SK-N-SH (cell line): ENCODE data around the gene BBC3. TPM values are rescaled to one million over a fixed set of nuclear protein-coding genes. Genes with fewer than 3 reads are reported as not detected.

Experiments used
- CTCF ChIA-PET: fragments of 300-600, 350-600 bp; formaldehyde crosslinking; extraction: SDS; loops from one replicate; lab custom pipeline; 2021; lab: Yijun Ruan, JAX
- POLR2A ChIA-PET: fragments of 350-600 bp; sonication (Branson Sonifier 250); formaldehyde crosslinking; extraction: SDS; loops from one replicate; lab custom pipeline; 2020; ENCODE audit warnings: antibody characterized with exemption, inconsistent platforms; lab: Yijun Ruan, JAX
- DNase-seq: peaks from one replicate; pipeline ENCODE4 v3.0.0; 2012
- H2AFZ ChIP-seq: fragments of 200-600 bp; sonication (generic); 2 replicates; pipeline ENCODE4 v1.8.1; 2016; ENCODE audit warnings: antibody characterized with exemption, mild to moderate bottlenecking, low read depth
- H3F3A ChIP-seq: fragments of 200-600 bp; sonication (generic); replicated peaks from 2 replicates; pipeline ENCODE3; 2016; ENCODE audit warnings: antibody characterized with exemption, mild to moderate bottlenecking; ENCODE audit not compliant: insufficient read depth
- H3K27ac ChIP-seq, 2 experiments: fragments of 200-500 bp in 1 of 2; fragments of 200-600 bp in 1 of 2; sonication (Bioruptor generic) in 1 of 2; sonication (generic), shearing (Covaris generic) in 1 of 2; 2 replicates each; pipeline versions ENCODE4 v1.5.1 to v1.6.1; 2014 to 2016; ENCODE audit warnings: low read depth in 2 of 2, inconsistent platforms in 1 of 2, low read length in 1 of 2, mild to moderate bottlenecking in 1 of 2, mixed read lengths in 1 of 2
- H3K27me3 ChIP-seq: fragments of 200-600 bp; sonication (generic), shearing (Covaris generic); 2 replicates; pipeline ENCODE4 v1.6.1; 2016; ENCODE audit warnings: mixed run types; ENCODE audit not compliant: insufficient read depth
- H3K36me3 ChIP-seq, 2 experiments: fragments of 200-500 bp in 1 of 2; fragments of 200-600 bp in 1 of 2; sonication (Bioruptor generic) in 1 of 2; sonication (generic) in 1 of 2; replicated peaks in 1 of 2; 2 replicates each; pipeline versions ENCODE3 to v1.5.1; 2014 to 2016; ENCODE audit warnings: low read length in 1 of 2, mild to moderate bottlenecking in 1 of 2; ENCODE audit not compliant: insufficient read depth in 2 of 2, control insufficient read depth in 1 of 2
- H3K4me1 ChIP-seq, 2 experiments: fragments of 200-500 bp in 1 of 2; fragments of 200-600 bp in 1 of 2; sonication (Bioruptor generic) in 1 of 2; sonication (generic), shearing (Covaris generic) in 1 of 2; 2 replicates each; pipeline versions ENCODE4 v1.5.1 to v1.6.1; 2014 to 2016; ENCODE audit warnings: low read depth in 1 of 2, low read length in 1 of 2, mixed run types in 1 of 2; ENCODE audit not compliant: insufficient read depth in 2 of 2, control insufficient read depth in 1 of 2
- H3K4me2 ChIP-seq: fragments of 200-600 bp; sonication (generic), shearing (Covaris generic); 2 replicates; pipeline ENCODE4 v1.6.1; 2017; ENCODE audit warnings: mixed run types
- H3K4me3 ChIP-seq, 2 experiments: fragments of 200-500 bp in 1 of 2; fragments of 200-600 bp in 1 of 2; sonication (Bioruptor generic) in 1 of 2; sonication (generic), shearing (Covaris generic) in 1 of 2; 2 replicates each; pipeline versions ENCODE4 v1.5.1 to v1.8.1; 2014 to 2016; ENCODE audit warnings: low read depth in 2 of 2, inconsistent platforms in 1 of 2, low read length in 1 of 2, mild to moderate bottlenecking in 1 of 2, mixed read lengths in 1 of 2, moderate library complexity in 1 of 2
- H3K79me2 ChIP-seq: fragments of 200-600 bp; sonication (generic); 2 replicates; pipeline ENCODE4 v1.8.1; 2017; ENCODE audit warnings: mild to moderate bottlenecking; ENCODE audit not compliant: insufficient read depth
- H3K9ac ChIP-seq: fragments of 200-600 bp; sonication (generic); 2 replicates; pipeline ENCODE4 v1.6.1; 2017; ENCODE audit warnings: mixed run types
- H3K9me2 ChIP-seq: fragments of 200-600 bp; sonication (generic); 2 replicates; pipeline ENCODE4 v1.6.1; 2017; ENCODE audit warnings: mixed run types
- H3K9me3 ChIP-seq: fragments of 200-600 bp; sonication (generic); 2 replicates; pipeline ENCODE4 v1.6.1; 2017; ENCODE audit warnings: mixed run types, mild to moderate bottlenecking, moderate library complexity
- H4K20me1 ChIP-seq: fragments of 200-600 bp; sonication (generic); 2 replicates; pipeline ENCODE4 v1.6.1; 2017; ENCODE audit warnings: mild to moderate bottlenecking, mixed run types; ENCODE audit not compliant: insufficient read depth
- CHD2 ChIP-seq: fragments of 150-350 bp; IDR thresholded peaks from 2 replicates; pipeline ENCODE4 v1.6.1; 2018; ENCODE audit warnings: low read length; ENCODE audit not compliant: partially characterized antibody
- ELF1 ChIP-seq: IDR thresholded peaks from 2 replicates; pipeline ENCODE4 v1.4.0; 2012
- EP300 ChIP-seq, 2 experiments: IDR thresholded peaks; 2 replicates each; pipeline versions ENCODE4 v1.4.0 to v1.6.1; 2012; ENCODE audit warnings: borderline replicate concordance in 1 of 2, low read depth in 1 of 2, low read length in 1 of 2
- EZH2phosphoT487 ChIP-seq: fragments of 200-600 bp; sonication (generic); IDR thresholded peaks from 2 replicates; pipeline ENCODE4 v1.6.1; 2017; ENCODE audit warnings: low read depth, mixed run types, mild to moderate bottlenecking, antibody characterized with exemption, moderate library complexity, borderline replicate concordance
- FOXJ3 ChIP-seq: sonication (generic); formaldehyde crosslinking; IDR thresholded peaks from 2 replicates; pipeline ENCODE4 v1.5.1; 2020; ENCODE audit warnings: mild to moderate bottlenecking, missing genetic modification reagents
- FOXM1 ChIP-seq: IDR thresholded peaks from 2 replicates; pipeline ENCODE4 v1.4.0; 2012; ENCODE audit warnings: low read depth, mild to moderate bottlenecking
- NFIC ChIP-seq: IDR thresholded peaks from 2 replicates; pipeline ENCODE4 v1.4.0; 2012; ENCODE audit warnings: borderline replicate concordance
- POLR2AphosphoS5 ChIP-seq: IDR thresholded peaks from 2 replicates; pipeline ENCODE4 v1.6.1; 2012; ENCODE audit warnings: low read depth, low read length
- RAD21 ChIP-seq: IDR thresholded peaks from 2 replicates; pipeline ENCODE4 v1.6.1; 2012; ENCODE audit warnings: mild to moderate bottlenecking, low read length
- RFX5 ChIP-seq: IDR thresholded peaks from 2 replicates; pipeline ENCODE4 v1.6.1; 2012; ENCODE audit warnings: mild to moderate bottlenecking, improper control_type of control experiment, low read length
- WGBS: methylation state at CpG from one replicate; pipeline ENCODE4 v1.1.6; 2017; ENCODE audit warnings: low lambda C conversion rate; 5-methylcytosine and 5-hydroxymethylcytosine counted together
- polyA plus RNA-seq, 3 experiments: library from polyadenylated mRNA; depleted of rRNA; stranded (reverse); fragments of >200 nt; gene quantifications; 2 replicates each; pipeline ENCODE4 v1.2.3, GENCODE V29; 2012
- TF ChIP-seq, protein P1 (sequence below): IDR thresholded peaks from 2 replicates; pipeline ENCODE4 v1.4.0; 2012; ENCODE audit warnings: low read depth, borderline replicate concordance
- TF ChIP-seq, protein P2 (sequence below): fragments of 150-350 bp; IDR thresholded peaks from 2 replicates; pipeline ENCODE4 v1.6.1; 2016; ENCODE audit warnings: mild to moderate bottlenecking, low read depth, low read length
- TF ChIP-seq, protein P3 (sequence below): IDR thresholded peaks from 2 replicates; pipeline ENCODE4 v1.4.0; 2012; ENCODE audit warnings: low read depth
- TF ChIP-seq, protein P4 (sequence below): IDR thresholded peaks from 2 replicates; pipeline ENCODE4 v1.4.0; 2012; ENCODE audit warnings: low read depth, borderline replicate concordance

The BBC3 gene
- polyA plus RNA-seq, 1 of the 3 experiments (the other 2 are of a cell fraction), result 14.5 TPM

DNA sequence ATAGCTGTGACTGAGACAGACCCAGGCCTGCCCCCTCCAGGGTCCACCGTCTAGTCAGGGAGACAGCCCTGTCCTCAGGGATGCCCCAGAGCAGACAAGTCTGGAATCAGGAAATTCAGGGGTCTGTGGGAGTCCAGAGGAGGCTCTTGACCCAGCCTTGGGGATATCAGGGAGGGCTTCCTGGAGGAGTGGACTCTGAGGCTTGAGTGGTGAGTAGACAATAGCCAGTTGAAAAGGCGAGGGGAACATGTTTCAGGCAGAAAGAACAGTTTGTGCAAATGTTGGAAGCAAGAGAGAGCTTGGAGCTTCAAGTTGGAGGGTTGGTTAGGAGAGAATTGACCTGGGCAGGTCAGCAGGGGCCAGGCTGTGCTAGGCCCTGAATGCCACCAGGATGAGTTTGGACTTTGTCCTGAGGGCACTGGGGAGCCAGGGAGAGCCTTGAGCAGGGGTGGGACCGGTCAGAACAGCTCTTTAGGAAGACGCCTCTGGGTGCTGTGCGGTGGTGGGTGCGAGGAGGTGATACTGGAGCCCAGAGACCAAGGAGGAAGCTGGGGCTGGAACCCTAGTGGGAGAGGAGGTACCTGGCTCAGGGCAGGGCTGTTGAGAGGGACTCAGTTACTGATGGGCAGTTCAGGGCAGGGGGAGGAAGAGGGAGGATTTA, 28.0 kb upstream of the BBC3 start:
- Histone ChIP-seq H3K4me3 (peak overlapping the region in 1 of 2 experiments; percentile 6; a peak in 1 of 4 replicates), H3K27me3 (no peaks in the 10 kb centered on the region), H3K27ac (no peak overlapping the region), H3K9ac (peak overlapping the region; percentile 70; the same call in 1 of the 2 replicates), H3F3A (peaks cover 11% of the 10 kb centered on the region), H3K79me2 (peaks cover 50% of the 10 kb centered on the region), H3K36me3 (peaks cover 33 to 35% of the 10 kb centered on the region in 2 experiments), H3K9me3 (no peaks in the 10 kb centered on the region), H2AFZ (no peak overlapping the region), H3K9me2 (no peaks in the 10 kb centered on the region), H3K4me2 (peak overlapping the region; percentile 88), H3K4me1 (peaks cover 9% of the 10 kb centered on the region in 2 experiments; a peak in 2 of 4 replicates), H4K20me1 (no peaks in the 10 kb centered on the region; the same call in 1 of the 2 replicates)
- DNase-seq, result no peak
- POLR2A ChIA-PET, result no interaction called here
- TF ChIP-seq FOXM1 (no peak), RFX5 (no peak), ELF1 (no peak), POLR2AphosphoS5 (no peak)
- WGBS, result 91% methylated on average over 6 of the region's 6 CpGs
- CTCF ChIA-PET, result interaction anchor here (0.8 kb wide), 1 partner anchor 11 kb away, joined by 3 read pairs; no protein-coding TSS in a partner anchor

DNA sequence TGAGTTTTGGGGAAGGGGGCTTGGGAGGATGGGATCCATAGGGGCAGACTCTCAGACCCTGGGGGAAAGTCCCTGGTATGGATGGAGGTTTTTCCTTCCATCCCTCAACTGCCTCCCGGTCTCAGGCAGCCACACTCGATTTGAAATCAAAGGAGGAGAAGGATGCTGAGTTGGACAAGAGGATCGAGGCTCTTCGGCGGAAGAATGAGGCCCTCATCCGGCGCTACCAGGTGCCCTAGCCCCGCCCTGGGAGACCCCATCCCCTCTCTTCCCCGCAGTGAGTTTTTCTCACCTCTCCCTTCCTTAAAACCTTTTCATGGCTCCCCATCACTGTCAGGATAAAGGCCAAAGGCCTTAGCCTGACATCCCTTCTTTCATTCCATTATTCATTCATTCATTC, 27.4 kb upstream of the BBC3 start:
- ChIA-PET CTCF (no interaction called here), POLR2A (no interaction called here)
- H3K4me3 ChIP-seq, result peak overlapping the region; percentile 57 to 68; a peak in 3 of 4 replicates
- H3K36me3 ChIP-seq, result peaks cover 33 to 35% of the 10 kb centered on the region in 2 experiments
- no peaks in the 10 kb centered on the region for H3K9me2 ChIP-seq
- TF ChIP-seq EZH2phosphoT487 (no peak), RAD21 (no peak), EP300 (IDR thresholded peaks at IDR 0.05; ENCODE audit: borderline replicate concordance in 1 of 2, low read depth in 1 of 2, low read length in 1 of 2) (no peak), FOXJ3 (CRISPR knock-in tag) (no peak), NFIC (no peak), CHD2 (no peak)
- TF ChIP-seq, protein P1, sequence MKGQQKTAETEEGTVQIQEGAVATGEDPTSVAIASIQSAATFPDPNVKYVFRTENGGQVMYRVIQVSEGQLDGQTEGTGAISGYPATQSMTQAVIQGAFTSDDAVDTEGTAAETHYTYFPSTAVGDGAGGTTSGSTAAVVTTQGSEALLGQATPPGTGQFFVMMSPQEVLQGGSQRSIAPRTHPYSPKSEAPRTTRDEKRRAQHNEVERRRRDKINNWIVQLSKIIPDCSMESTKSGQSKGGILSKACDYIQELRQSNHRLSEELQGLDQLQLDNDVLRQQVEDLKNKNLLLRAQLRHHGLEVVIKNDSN, result no peak
- TF ChIP-seq, protein P2, sequence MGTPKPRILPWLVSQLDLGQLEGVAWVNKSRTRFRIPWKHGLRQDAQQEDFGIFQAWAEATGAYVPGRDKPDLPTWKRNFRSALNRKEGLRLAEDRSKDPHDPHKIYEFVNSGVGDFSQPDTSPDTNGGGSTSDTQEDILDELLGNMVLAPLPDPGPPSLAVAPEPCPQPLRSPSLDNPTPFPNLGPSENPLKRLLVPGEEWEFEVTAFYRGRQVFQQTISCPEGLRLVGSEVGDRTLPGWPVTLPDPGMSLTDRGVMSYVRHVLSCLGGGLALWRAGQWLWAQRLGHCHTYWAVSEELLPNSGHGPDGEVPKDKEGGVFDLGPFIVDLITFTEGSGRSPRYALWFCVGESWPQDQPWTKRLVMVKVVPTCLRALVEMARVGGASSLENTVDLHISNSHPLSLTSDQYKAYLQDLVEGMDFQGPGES, result no peak
- TF ChIP-seq, protein P3, sequence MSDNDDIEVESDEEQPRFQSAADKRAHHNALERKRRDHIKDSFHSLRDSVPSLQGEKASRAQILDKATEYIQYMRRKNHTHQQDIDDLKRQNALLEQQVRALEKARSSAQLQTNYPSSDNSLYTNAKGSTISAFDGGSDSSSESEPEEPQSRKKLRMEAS, result no peak
- TF ChIP-seq, protein P4, sequence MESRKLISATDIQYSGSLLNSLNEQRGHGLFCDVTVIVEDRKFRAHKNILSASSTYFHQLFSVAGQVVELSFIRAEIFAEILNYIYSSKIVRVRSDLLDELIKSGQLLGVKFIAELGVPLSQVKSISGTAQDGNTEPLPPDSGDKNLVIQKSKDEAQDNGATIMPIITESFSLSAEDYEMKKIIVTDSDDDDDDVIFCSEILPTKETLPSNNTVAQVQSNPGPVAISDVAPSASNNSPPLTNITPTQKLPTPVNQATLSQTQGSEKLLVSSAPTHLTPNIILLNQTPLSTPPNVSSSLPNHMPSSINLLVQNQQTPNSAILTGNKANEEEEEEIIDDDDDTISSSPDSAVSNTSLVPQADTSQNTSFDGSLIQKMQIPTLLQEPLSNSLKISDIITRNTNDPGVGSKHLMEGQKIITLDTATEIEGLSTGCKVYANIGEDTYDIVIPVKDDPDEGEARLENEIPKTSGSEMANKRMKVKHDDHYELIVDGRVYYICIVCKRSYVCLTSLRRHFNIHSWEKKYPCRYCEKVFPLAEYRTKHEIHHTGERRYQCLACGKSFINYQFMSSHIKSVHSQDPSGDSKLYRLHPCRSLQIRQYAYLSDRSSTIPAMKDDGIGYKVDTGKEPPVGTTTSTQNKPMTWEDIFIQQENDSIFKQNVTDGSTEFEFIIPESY, result no peak
- H4K20me1 ChIP-seq, result no peaks in the 10 kb centered on the region; the same call in 1 of the 2 replicates
- WGBS, result 93% methylated on average over 9 of the region's 9 CpGs
- H3K9ac ChIP-seq, result peak overlapping the region; percentile 70
- no peak overlapping the region for H2AFZ ChIP-seq
- H3K79me2 ChIP-seq, result peaks cover 50% of the 10 kb centered on the region
- no peak for DNase-seq
- H3F3A ChIP-seq, result peaks cover 16% of the 10 kb centered on the region
- no peaks in the 10 kb centered on the region for H3K9me3 ChIP-seq
- H3K27me3 ChIP-seq, result no peaks in the 10 kb centered on the region
- H3K4me1 ChIP-seq, result peaks cover 9 to 13% of the 10 kb centered on the region in 2 experiments; a peak in 2 of 4 replicates
- peak overlapping the region in 1 of 2 experiments; percentile 94; a peak in 3 of 4 replicates for H3K27ac ChIP-seq
- peak overlapping the region; percentile 88 for H3K4me2 ChIP-seq
